Smooth muscle cell (in vitro differentiated cells): ENCODE data around the gene SRRM3. TPM values are rescaled to one million over a fixed set of nuclear protein-coding genes. Genes with fewer than 3 reads are reported as not detected.
"Not testable (repeated sequence)": the region's sequence is repeated elsewhere in the genome, so short reads cannot be mapped to it uniquely, and the experiment has no call there.

Source experiments
- DNase-seq: peaks from one replicate; lab custom pipeline; 2025; ENCODE audit not compliant: unreplicated experiment; lab: John Stamatoyannopoulos, UW
- H2AFZ ChIP-seq: fragments of 200-600 bp; sonication (generic); 2 replicates; pipeline ENCODE4 v1.6.0; 2016; ENCODE audit warnings: antibody characterized with exemption, low read depth, mild to moderate bottlenecking
- H3F3A ChIP-seq: fragments of 200-600 bp; sonication (generic); 2 replicates; pipeline ENCODE4 v1.6.0; 2017; ENCODE audit warnings: antibody characterized with exemption, low read depth
- H3K27ac ChIP-seq: fragments of 200-600 bp; sonication (generic); 2 replicates; pipeline ENCODE4 v1.5.1; 2016; ENCODE audit warnings: low read depth, mild to moderate bottlenecking
- H3K27me3 ChIP-seq: fragments of 200-600 bp; sonication (generic); 2 replicates; pipeline ENCODE4 v1.6.1; 2016; ENCODE audit warnings: low read depth, mild to moderate bottlenecking
- H3K36me3 ChIP-seq: fragments of 200-600 bp; sonication (generic); 2 replicates; pipeline ENCODE4 v1.5.1; 2016; ENCODE audit warnings: low read depth
- H3K4me1 ChIP-seq: fragments of 200-600 bp; sonication (generic); 2 replicates; pipeline ENCODE4 v1.5.1; 2016; ENCODE audit warnings: low read depth
- H3K4me2 ChIP-seq: fragments of 200-600 bp; sonication (generic); 2 replicates; pipeline ENCODE4 v1.6.0; 2016; ENCODE audit warnings: mild to moderate bottlenecking
- H3K4me3 ChIP-seq: fragments of 200-600 bp; sonication (generic); 2 replicates; pipeline ENCODE4 v1.5.1; 2016; ENCODE audit warnings: mild to moderate bottlenecking
- H3K79me2 ChIP-seq: fragments of 200-600 bp; sonication (generic); 2 replicates; pipeline ENCODE4 v1.6.0; 2016; ENCODE audit warnings: low read depth, mild to moderate bottlenecking
- H3K9ac ChIP-seq: fragments of 200-600 bp; sonication (generic); 2 replicates; pipeline ENCODE4 v1.6.0; 2016; ENCODE audit warnings: low read depth
- H3K9me3 ChIP-seq: fragments of 200-600 bp; sonication (generic); replicated peaks from 2 replicates; pipeline ENCODE4 v1.5.1; 2016; ENCODE audit warnings: low read depth
- H4K20me1 ChIP-seq: fragments of 200-600 bp; sonication (generic); 2 replicates; pipeline ENCODE4 v1.6.0; 2016; ENCODE audit warnings: low read depth
- WGBS: methylation state at CpG from one replicate; pipeline ENCODE4 v1.1.7; 2016; ENCODE audit warnings: low lambda C conversion rate; 5-methylcytosine and 5-hydroxymethylcytosine counted together
- polyA plus RNA-seq: library from polyadenylated mRNA; unstranded; fragments of >200 nt; fragmentation: Nextera tagmentation; extraction: Ambion mirVana; gene quantifications from 2 replicates; pipeline ENCODE4 v1.2.1, GENCODE V29; 2016
- total RNA-seq: library from RNA; depleted of rRNA; stranded (reverse); fragments of >200 nt; gene quantifications from 2 replicates; pipeline ENCODE4 v1.2.3, GENCODE V29; 2014
- TF ChIP-seq, protein P1 (sequence below): fragments of 200-600 bp; sonication (generic); IDR thresholded peaks from 2 replicates; pipeline ENCODE4 v1.5.1; 2017; ENCODE audit warnings: borderline replicate concordance, mild to moderate bottlenecking, antibody characterized with exemption; ENCODE audit not compliant: insufficient read depth, poor library complexity, severe bottlenecking

SRRM3 gene
- total and polyA plus RNA-seq, 2 experiments from 2014 or later: 3.6 to 10.9 TPM

DNA sequence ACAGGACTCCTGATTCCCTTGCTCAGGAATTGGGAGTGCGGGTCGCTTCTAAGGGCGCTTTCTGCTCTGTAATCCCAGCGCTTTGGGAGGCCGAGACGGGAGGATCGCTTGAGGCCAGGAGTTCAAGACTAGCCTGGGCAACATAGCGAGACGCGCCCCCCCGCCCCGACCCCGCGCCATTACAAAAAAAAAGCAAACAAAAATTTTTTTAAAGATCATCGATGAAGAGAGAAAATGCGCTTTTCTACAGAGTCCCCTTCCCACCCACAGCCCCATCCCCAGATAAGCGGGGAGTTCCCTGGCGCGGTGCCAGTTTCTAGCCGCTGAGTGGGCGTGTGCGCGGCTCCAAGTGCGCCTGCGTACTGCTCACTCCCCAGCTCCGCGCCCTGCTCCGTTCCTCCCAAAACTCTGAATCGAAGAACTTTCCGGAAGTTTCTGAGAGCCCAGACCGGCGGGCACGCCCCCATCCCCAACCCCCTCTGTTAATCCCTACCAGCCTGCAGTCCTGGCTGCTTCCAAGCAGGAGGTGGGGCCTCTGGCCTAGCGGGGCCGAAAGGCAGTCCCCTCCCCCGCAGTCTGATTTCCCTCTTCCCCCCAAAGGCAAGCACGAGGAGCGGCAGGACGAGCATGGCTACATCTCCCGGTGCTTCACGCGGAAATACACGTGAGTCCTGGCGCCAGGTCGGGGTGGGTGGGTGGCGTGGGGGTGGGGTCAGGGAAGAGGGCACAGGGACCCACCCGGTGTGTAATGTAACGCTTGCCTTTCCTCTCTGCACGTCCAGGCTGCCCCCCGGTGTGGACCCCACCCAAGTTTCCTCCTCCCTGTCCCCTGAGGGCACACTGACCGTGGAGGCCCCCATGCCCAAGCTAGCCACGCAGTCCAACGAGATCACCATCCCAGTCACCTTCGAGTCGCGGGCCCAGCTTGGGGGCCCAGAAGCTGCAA, 101.8 kb downstream of the SRRM3 start:
- H3K4me1 ChIP-seq: peaks cover 16% of the 10 kb centered on the region

DNA sequence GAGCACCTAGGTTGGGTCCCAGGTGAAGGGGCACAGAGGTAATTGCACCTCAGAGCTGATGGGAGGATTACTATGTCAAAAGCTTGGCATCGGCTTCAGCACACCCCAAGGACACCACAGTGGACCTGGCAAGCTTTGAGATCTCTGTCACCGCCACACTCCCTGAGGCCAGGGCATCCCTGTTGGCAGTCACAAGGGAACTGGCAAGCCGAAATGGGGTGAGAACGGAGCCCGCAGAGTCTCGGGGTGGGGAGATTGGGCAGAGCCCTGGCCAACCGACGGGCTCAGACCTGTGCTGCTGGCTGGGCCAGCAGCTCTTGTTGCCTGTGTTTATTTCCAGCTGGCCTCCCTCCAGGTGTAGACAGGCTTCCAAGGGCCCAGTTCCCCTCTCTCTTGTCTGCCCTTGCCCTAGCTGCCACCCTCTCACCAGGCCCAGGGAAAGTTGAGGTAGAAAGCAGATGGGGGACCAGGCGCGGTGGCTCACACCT, 103.2 kb downstream of the SRRM3 start:
- TF ChIP-seq, protein P1, sequence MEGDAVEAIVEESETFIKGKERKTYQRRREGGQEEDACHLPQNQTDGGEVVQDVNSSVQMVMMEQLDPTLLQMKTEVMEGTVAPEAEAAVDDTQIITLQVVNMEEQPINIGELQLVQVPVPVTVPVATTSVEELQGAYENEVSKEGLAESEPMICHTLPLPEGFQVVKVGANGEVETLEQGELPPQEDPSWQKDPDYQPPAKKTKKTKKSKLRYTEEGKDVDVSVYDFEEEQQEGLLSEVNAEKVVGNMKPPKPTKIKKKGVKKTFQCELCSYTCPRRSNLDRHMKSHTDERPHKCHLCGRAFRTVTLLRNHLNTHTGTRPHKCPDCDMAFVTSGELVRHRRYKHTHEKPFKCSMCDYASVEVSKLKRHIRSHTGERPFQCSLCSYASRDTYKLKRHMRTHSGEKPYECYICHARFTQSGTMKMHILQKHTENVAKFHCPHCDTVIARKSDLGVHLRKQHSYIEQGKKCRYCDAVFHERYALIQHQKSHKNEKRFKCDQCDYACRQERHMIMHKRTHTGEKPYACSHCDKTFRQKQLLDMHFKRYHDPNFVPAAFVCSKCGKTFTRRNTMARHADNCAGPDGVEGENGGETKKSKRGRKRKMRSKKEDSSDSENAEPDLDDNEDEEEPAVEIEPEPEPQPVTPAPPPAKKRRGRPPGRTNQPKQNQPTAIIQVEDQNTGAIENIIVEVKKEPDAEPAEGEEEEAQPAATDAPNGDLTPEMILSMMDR: no peak
- no peaks in the 10 kb centered on the region for H3K79me2 ChIP-seq
- 89% methylated on average over 10 of the region's 10 CpGs for WGBS
- H3K9me3 ChIP-seq: no peaks in the 10 kb centered on the region
- peaks cover 16% of the 10 kb centered on the region for H3K4me1 ChIP-seq
- no peaks in the 10 kb centered on the region for H3K27me3 ChIP-seq
- H3K36me3 ChIP-seq: no peaks in the 10 kb centered on the region
- no peak overlapping the region for H3K9ac ChIP-seq
- peaks cover 19% of the 10 kb centered on the region for H4K20me1 ChIP-seq
- H3K4me2 ChIP-seq: no peak overlapping the region
- H2AFZ ChIP-seq: no peak overlapping the region
- peaks cover 21% of the 10 kb centered on the region for H3F3A ChIP-seq
- no peak overlapping the region for H3K4me3 ChIP-seq
- no peak for DNase-seq
- peak overlapping the region; percentile 91 for H3K27ac ChIP-seq

More for the DNA sequence above, 101.8 kb downstream of the SRRM3 start:
- Histone ChIP-seq H3K27ac (peak overlapping the region; percentile 91), H3K27me3 (no peaks in the 10 kb centered on the region), H4K20me1 (peaks cover 19% of the 10 kb centered on the region), H3K4me2 (peak overlapping the region; percentile 86), H3K36me3 (no peaks in the 10 kb centered on the region), H3K4me3 (peak overlapping the region; percentile 89), H3K79me2 (no peaks in the 10 kb centered on the region), H3K9ac (peak overlapping the region; percentile 88), H3K9me3 (no peaks in the 10 kb centered on the region), H3F3A (peaks cover 21% of the 10 kb centered on the region), H2AFZ (no peak overlapping the region)
- peak; percentile 68 for DNase-seq
- WGBS: 5% methylated on average over 55 of the region's 56 CpGs
- TF ChIP-seq, protein P1: no peak

DNA sequence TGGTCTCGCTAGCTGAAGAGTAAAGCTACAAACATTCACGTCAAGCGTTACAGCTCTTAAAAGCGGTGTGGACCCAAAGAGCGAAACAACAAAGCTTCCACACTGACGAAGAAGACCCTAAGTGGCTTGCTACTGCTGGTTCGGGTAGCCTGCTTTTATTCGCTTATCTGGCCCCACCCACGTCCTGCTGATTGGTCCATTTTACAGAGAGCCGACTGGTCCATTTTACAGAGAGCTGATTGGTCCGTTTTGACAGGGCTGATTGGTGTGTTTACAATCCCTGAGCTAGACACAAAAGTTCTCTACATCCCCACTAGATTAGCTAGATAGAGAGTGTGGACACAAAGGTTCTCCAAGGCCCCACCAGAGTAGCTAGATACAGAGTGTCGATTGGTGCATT, 107.2 kb downstream of the SRRM3 start:
- H3K4me2 ChIP-seq, H3K27ac ChIP-seq, DNase-seq, H3K36me3 ChIP-seq, H3K9me3 ChIP-seq, H3K79me2 ChIP-seq, H3K9ac ChIP-seq, H4K20me1 ChIP-seq, H3K27me3 ChIP-seq, H2AFZ ChIP-seq, H3K4me3 ChIP-seq: not testable (repeated sequence)
- Histone ChIP-seq H3F3A (peaks cover 11% of the 10 kb centered on the region), H3K4me1 (peaks cover 13% of the 10 kb centered on the region)
- 86% methylated on average over 12 of the region's 12 CpGs for WGBS

DNA sequence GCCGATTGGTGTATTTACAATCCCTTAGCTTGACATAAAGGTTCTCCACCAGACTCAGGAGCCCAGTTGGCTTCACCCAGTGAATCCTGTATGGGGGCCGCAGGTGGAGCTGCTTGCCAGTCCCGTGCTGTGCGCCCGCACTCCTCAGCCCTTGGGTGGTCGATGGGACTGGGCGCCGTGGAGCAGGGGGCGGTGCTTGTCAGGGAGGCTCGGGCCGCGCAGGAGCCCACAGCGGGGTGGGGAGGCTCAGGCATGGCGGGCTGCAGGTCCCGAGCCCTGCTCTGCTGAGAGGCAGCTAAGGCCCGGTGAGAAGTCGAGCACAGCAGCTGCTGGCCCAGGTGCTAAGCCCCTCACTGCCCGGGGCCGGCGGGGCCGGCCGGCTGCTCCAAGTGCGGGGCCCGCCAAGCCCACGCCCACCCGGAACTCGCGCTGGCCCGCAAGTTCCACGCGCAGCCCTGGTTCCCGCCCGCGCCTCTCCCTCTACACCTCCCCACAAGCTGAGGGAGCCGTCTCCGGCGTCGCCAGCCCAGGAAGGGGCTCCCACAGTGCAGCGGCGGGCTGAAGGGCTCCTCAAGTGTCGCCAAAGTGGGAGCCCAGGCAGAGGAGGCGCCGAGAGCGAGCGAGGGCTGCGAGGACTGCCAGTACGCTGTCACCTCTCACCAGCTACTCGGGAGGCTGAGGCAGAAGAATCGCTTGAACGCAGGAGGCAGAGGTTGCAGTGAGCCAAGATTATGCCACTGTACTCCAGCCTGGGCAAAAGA, 107.8 kb downstream of the SRRM3 start:
- DNase-seq, H3K36me3 ChIP-seq, H3K27ac ChIP-seq, H4K20me1 ChIP-seq, H3K27me3 ChIP-seq, H3K9me3 ChIP-seq, H3K4me3 ChIP-seq, H3K79me2 ChIP-seq, H3K4me2 ChIP-seq, H3F3A ChIP-seq, H3K4me1 ChIP-seq, H3K9ac ChIP-seq, H2AFZ ChIP-seq: not testable (repeated sequence)
- WGBS: 97% methylated on average over 36 of the region's 50 CpGs
